ENCODE measurements around the gene SLC39A11. TPM values are rescaled to one million over a fixed set of nuclear protein-coding genes. Genes with fewer than 3 reads are reported as not detected.
A peak's percentile ranks its signal among the peaks of the same experiment; 100 is the strongest.

The SLC39A11 gene
- total RNA-seq, 1 donor from 2014 or later = 16.3 TPM

DNA sequence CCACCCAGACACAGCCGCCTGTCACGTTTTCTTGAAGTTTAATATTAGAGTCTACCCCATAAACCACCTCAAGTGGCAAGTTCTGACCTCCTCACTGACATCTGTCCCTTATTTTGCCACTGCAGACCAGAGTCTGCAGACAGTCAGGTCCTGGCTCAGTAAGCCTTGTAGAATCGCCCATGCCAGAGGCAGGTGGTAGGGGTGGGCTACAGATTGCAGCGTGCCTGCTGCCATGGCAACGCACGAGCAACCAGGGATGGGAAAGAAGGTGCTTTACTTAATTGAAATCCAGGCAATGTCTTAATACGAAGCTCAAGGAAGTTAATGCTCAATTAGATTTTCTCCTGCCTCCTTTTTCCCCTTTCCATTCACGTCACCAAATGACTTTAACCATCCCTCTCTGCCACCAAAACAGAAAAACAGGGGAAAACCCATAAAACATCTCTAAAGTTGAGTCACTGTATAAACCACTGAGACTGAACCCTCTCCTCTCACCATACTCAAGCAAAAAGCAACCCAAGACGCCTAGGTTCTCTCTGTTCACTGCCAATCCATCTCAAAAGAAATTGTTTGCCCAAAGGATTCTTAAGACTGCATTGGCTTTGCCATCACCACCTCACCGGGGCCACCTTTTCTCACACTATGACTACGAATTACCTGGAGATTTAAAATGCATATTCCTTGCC is 228.8 kb downstream of the SLC39A11 start:
- Mint-ChIP-seq H3K27ac (ENCODE audit: unreplicated experiment) (no peak overlapping the region), H3K4me3 (ENCODE audit: unreplicated experiment) (no peak overlapping the region), H3K27me3 (ENCODE audit: unreplicated experiment) (peaks cover 11% of the 10 kb centered on the region), H3K36me3 (ENCODE audit: unreplicated experiment) (peaks cover 23% of the 10 kb centered on the region), H3K9me3 (ENCODE audit: unreplicated experiment) (peaks cover 3% of the 10 kb centered on the region), H3K4me1 (ENCODE audit: low read depth, unreplicated experiment) (peaks cover 20% of the 10 kb centered on the region)
- peak; percentile 24 for DNase-seq
- no peak for TF ChIP-seq CTCF (IDR thresholded peaks at IDR 0.05; ENCODE audit: partially characterized antibody, unreplicated experiment)

- H3K9me3 Mint-ChIP-seq (ENCODE audit: unreplicated experiment) = peaks cover 3% of the 10 kb centered on the region
- no peak for DNase-seq
- H3K27ac Mint-ChIP-seq (ENCODE audit: unreplicated experiment) = peak overlapping the region; percentile 35
- no peak overlapping the region for H3K4me3 Mint-ChIP-seq (ENCODE audit: unreplicated experiment)
- H3K36me3 Mint-ChIP-seq (ENCODE audit: unreplicated experiment) = peaks cover 26% of the 10 kb centered on the region
- H3K27me3 Mint-ChIP-seq (ENCODE audit: unreplicated experiment) = peaks cover 10% of the 10 kb centered on the region
- TF ChIP-seq CTCF (IDR thresholded peaks at IDR 0.05; ENCODE audit: partially characterized antibody, unreplicated experiment) = no peak
- H3K4me1 Mint-ChIP-seq (ENCODE audit: low read depth, unreplicated experiment) = peaks cover 20% of the 10 kb centered on the region
Observed at GRCh38 chr17:72862276-72862999, 230.1 kb downstream of the SLC39A11 start.

GRCh38 chr17:72861811-72862210 is 230.7 kb downstream of the SLC39A11 start:
- no peak overlapping the region for H3K4me3 Mint-ChIP-seq (ENCODE audit: unreplicated experiment)
- H3K9me3 Mint-ChIP-seq (ENCODE audit: unreplicated experiment) = peaks cover 3% of the 10 kb centered on the region
- no peak for TF ChIP-seq CTCF (IDR thresholded peaks at IDR 0.05; ENCODE audit: partially characterized antibody, unreplicated experiment)
- peaks cover 24% of the 10 kb centered on the region for H3K36me3 Mint-ChIP-seq (ENCODE audit: unreplicated experiment)
- H3K27me3 Mint-ChIP-seq (ENCODE audit: unreplicated experiment) = peaks cover 6% of the 10 kb centered on the region
- peaks cover 20% of the 10 kb centered on the region for H3K4me1 Mint-ChIP-seq (ENCODE audit: low read depth, unreplicated experiment)
- DNase-seq = no peak
- H3K27ac Mint-ChIP-seq (ENCODE audit: unreplicated experiment) = peak overlapping the region; percentile 35

- no peak for TF ChIP-seq CTCF (IDR thresholded peaks at IDR 0.05; ENCODE audit: partially characterized antibody, unreplicated experiment)
- no peak overlapping the region for H3K4me3 Mint-ChIP-seq (ENCODE audit: unreplicated experiment)
Observed at GRCh38 chr17:72860778-72861177, 231.7 kb downstream of the SLC39A11 start.

More at GRCh38 chr17:72860778-72861177, 231.7 kb downstream of the SLC39A11 start:
- peaks cover 6% of the 10 kb centered on the region for H3K27me3 Mint-ChIP-seq (ENCODE audit: unreplicated experiment)
- peaks cover 16% of the 10 kb centered on the region for H3K36me3 Mint-ChIP-seq (ENCODE audit: unreplicated experiment)
- peaks cover 3% of the 10 kb centered on the region for H3K9me3 Mint-ChIP-seq (ENCODE audit: unreplicated experiment)
- peaks cover 20% of the 10 kb centered on the region for H3K4me1 Mint-ChIP-seq (ENCODE audit: low read depth, unreplicated experiment)
- H3K27ac Mint-ChIP-seq (ENCODE audit: unreplicated experiment) = no peak overlapping the region
- no peak for DNase-seq
